H7 (cell line): Measurements from ENCODE around the gene GUCY1B1. TPM values are rescaled to one million over a fixed set of nuclear protein-coding genes. Genes with fewer than 3 reads are reported as not detected.

Source experiments
- DNase-seq: peaks from one replicate; pipeline ENCODE4 v3.0.0; 2012
- H3K27me3 ChIP-seq: 2 replicates; pipeline ENCODE4 v1.6.0; 2011; ENCODE audit warnings: mild to moderate bottlenecking, low read length; ENCODE audit not compliant: control insufficient read depth, insufficient read depth
- H3K36me3 ChIP-seq: replicated peaks from 2 replicates; pipeline ENCODE4 v1.5.1; 2011; ENCODE audit warnings: low read length; ENCODE audit not compliant: control insufficient read depth, insufficient read depth
- H3K4me3 ChIP-seq: 2 replicates; pipeline ENCODE4 v1.5.1; 2011; ENCODE audit warnings: low read depth, mild to moderate bottlenecking, control low read depth, low read length, moderate library complexity; ENCODE audit not compliant: insufficient read depth
- total RNA-seq: library from RNA; depleted of rRNA; stranded (reverse); fragments of >200 nt; shearing (Covaris generic); gene quantifications from 2 replicates; pipeline ENCODE4 v1.2.3, GENCODE V29; 2014; rRNA removed

Gene GUCY1B1
- total RNA-seq: 3.3 and 5.1 TPM in 2 replicates

GRCh38 chr4:155758481-155759371 is at the start of gene GUCY1B1:
Gene GUCY1B1, plus strand, starts transcription at chr4:155759021. Its CDS starts 120 bp downstream, at chr4:155759141.
- H3K27me3 ChIP-seq: peaks cover 26% of the 10 kb centered on the region
- peak; percentile 94 for DNase-seq

GRCh38 chr4:155709918-155710317 is 48.9 kb upstream of the GUCY1B1 start:
- Histone ChIP-seq H3K27me3 (no peaks in the 10 kb centered on the region), H3K4me3 (no peak overlapping the region), H3K36me3 (no peaks in the 10 kb centered on the region)
- DNase-seq: no peak

More at GRCh38 chr4:155758481-155759371, at the start of gene GUCY1B1:
- Histone ChIP-seq H3K4me3 (peak within 1 kb of the TSS; percentile 66), H3K36me3 (no peaks in the 10 kb centered on the region)

GRCh38 chr4:155711556-155711955 is 47.3 kb upstream of the GUCY1B1 start:
- H3K4me3 ChIP-seq: no peak overlapping the region
- no peaks in the 10 kb centered on the region for H3K27me3 ChIP-seq
- DNase-seq: no peak
- H3K36me3 ChIP-seq: no peaks in the 10 kb centered on the region

DNA sequence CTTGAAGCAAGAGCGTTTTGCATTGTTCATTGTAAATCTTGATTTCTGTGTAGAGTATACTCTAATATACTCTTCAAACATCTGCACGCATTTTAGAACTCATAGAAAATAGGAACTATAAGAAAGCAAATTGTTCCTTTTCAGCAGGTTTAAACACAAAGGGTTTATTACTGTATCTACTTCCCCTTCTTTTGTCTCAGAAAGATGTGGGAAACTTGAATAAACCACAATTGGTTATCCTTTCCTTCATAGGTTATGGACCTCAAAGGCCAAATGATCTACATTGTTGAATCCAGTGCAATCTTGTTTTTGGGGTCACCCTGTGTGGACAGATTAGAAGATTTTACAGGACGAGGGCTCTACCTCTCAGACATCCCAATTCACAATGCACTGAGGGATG is 46.0 kb upstream of the GUCY1B1 start:
- DNase-seq: no peak
- H3K27me3 ChIP-seq: no peaks in the 10 kb centered on the region
- no peak overlapping the region for H3K4me3 ChIP-seq
- H3K36me3 ChIP-seq: no peaks in the 10 kb centered on the region

- Histone ChIP-seq H3K4me3 (no peak overlapping the region), H3K36me3 (no peaks in the 10 kb centered on the region), H3K27me3 (no peaks in the 10 kb centered on the region)
- DNase-seq: no peak
Measured at GRCh38 chr4:155713911-155714310, 44.9 kb upstream of the GUCY1B1 start.

DNA sequence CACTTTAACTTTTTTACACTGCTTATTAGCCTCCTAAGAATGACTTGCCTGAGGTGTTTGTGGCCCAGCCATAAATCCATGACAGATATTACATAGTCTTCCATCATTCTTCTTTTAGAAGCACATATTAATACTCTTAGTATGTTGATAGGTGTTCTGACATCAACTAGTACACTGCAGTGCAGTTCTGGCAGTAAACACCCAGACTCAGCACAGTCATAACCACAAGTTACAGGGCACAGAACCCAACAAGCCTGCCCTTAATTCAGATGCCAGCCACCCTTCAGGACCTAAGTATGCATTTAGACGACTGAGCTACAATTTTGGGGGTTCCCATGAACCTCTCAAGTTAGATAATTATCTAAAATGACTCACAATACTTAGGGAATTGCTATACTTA is 36.5 kb upstream of the GUCY1B1 start:
- H3K4me3 ChIP-seq: no peak overlapping the region
- H3K36me3 ChIP-seq: no peaks in the 10 kb centered on the region
- H3K27me3 ChIP-seq: no peaks in the 10 kb centered on the region
- no peak for DNase-seq

- Histone ChIP-seq H3K27me3 (no peaks in the 10 kb centered on the region), H3K4me3 (no peak overlapping the region), H3K36me3 (no peaks in the 10 kb centered on the region)
- DNase-seq: no peak
Measured at GRCh38 chr4:155722816-155723499, 35.9 kb upstream of the GUCY1B1 start.

- H3K36me3 ChIP-seq: no peaks in the 10 kb centered on the region
- H3K27me3 ChIP-seq: no peaks in the 10 kb centered on the region
- DNase-seq: no peak
- H3K4me3 ChIP-seq: no peak overlapping the region
Measured at GRCh38 chr4:155724731-155725130, 34.1 kb upstream of the GUCY1B1 start.

DNA sequence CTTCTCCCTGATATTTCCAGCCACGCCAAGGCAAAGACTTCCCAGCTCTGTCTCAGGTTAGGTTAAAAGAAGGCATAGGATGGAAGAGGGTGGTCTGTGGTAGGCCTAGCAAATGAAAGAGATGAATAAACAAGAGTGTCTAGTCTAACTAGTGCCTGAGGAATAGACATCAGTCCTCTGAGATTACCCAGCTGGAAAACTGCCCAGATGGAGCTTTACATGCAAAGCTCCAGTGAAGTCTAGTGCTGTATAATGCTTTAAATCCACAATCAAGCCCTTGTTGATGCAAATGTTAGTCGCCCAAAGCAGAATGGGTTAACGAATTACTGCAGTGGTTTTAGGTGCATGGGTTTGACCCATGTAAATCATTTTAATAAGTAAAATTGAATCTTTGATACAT is 24.8 kb upstream of the GUCY1B1 start:
- H3K27me3 ChIP-seq: no peaks in the 10 kb centered on the region
- no peaks in the 10 kb centered on the region for H3K36me3 ChIP-seq
- no peak for DNase-seq
- no peak overlapping the region for H3K4me3 ChIP-seq

GRCh38 chr4:155734951-155735350 is 23.9 kb upstream of the GUCY1B1 start:
- no peak overlapping the region for H3K4me3 ChIP-seq
- no peak for DNase-seq
- no peaks in the 10 kb centered on the region for H3K27me3 ChIP-seq
- H3K36me3 ChIP-seq: no peaks in the 10 kb centered on the region

- no peaks in the 10 kb centered on the region for H3K36me3 ChIP-seq
- H3K27me3 ChIP-seq: no peaks in the 10 kb centered on the region
- DNase-seq: no peak
- H3K4me3 ChIP-seq: no peak overlapping the region
Measured at GRCh38 chr4:155735496-155735895, 23.3 kb upstream of the GUCY1B1 start.

GRCh38 chr4:155738548-155738947 is 20.3 kb upstream of the GUCY1B1 start:
- Histone ChIP-seq H3K4me3 (no peak overlapping the region), H3K36me3 (no peaks in the 10 kb centered on the region), H3K27me3 (no peaks in the 10 kb centered on the region)
- no peak for DNase-seq

GRCh38 chr4:155741546-155741945 is 17.3 kb upstream of the GUCY1B1 start:
- no peak for DNase-seq
- Histone ChIP-seq H3K36me3 (no peaks in the 10 kb centered on the region), H3K27me3 (no peaks in the 10 kb centered on the region), H3K4me3 (no peak overlapping the region)

- H3K27me3 ChIP-seq: no peaks in the 10 kb centered on the region
- DNase-seq: no peak
- H3K4me3 ChIP-seq: no peak overlapping the region
- H3K36me3 ChIP-seq: no peaks in the 10 kb centered on the region
Measured at GRCh38 chr4:155742310-155743015, 16.4 kb upstream of the GUCY1B1 start.
